HG03064 (cell line): ENCODE data around the gene OR52W1.
A peak's percentile ranks its signal among the peaks of the same experiment; 100 is the strongest.

Source experiments
- ATAC-seq: cut with Tn5 transposase; IDR thresholded peaks from one replicate; pipeline ENCODE4 v1.9.1; 2021; ENCODE audit warnings: low read depth; ENCODE audit not compliant: unreplicated experiment

OR52W1 gene

GRCh38 chr11:6199174-6199810 is at the start of gene OR52W1:
OR52W1 (plus strand) TSS chr11:6199224; CDS start chr11:6199224, 0 bp downstream.
- no peak for ATAC-seq

DNA sequence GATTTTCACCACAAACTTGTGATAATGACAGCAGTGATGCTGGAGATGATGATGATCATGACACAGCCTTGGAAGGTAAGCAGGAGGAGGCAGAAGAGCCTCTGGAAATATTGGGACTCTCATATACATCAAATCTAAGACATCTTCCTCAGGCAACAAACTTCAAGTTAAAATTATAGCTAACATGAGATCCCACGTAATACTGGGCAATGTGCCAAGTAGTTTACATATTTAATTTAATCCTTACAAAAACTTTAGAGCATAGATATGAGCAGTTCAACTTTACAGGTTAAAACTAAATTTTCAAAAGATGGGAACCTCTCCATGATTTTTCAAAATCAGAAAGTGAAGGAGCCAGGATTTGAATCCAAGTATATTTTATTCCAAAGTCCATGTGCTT is 47.9 kb upstream of the OR52W1 start:
- ATAC-seq = no peak

DNA sequence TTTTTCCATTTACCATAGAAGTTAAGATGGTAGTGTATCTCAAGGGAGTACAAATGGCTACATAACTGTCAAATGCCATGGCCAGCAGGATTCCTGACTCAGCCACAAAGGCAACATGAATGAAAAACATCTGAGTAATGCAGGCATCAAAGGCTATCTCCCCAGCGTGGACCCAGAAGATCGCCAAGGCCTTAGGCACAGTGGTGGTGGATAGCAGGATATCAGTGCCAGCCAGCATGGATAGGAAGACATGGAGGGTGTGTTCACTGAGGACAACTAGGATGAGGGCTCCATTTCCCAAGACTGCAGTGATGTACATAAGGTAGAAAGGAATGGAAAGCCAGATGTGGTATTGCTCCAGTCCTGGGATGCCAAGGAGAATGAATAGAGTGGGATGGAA is 46.9 kb upstream of the OR52W1 start:
- ATAC-seq = no peak

- no peak for ATAC-seq
Observed at GRCh38 chr11:6156628-6157359, 42.2 kb upstream of the OR52W1 start.

DNA sequence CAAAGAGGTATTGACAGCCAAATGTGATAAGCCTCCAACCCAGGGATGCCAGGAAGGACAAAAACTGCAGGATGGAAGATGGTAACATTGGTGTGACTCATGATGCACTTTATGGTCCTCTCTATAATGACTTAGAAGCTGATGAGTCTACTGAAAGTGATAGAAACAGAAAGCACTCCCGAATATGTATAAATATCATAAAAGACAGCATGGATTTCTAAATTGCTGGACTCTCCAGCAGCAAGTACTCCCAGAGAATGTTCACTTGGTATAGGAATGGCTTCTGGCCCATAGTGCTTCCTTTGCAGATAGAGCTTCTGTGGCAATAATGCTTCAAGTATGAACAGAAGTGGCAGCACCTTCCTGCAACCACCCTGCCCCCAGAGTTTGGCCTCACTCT is 28.8 kb upstream of the OR52W1 start, which contains the start of gene OR52B2:
Gene OR52B2, minus strand, starts transcription at position 101 of the 400 bp plus-strand sequence. Its CDS starts 0 bp downstream, at position 101.
- no peak for ATAC-seq

DNA sequence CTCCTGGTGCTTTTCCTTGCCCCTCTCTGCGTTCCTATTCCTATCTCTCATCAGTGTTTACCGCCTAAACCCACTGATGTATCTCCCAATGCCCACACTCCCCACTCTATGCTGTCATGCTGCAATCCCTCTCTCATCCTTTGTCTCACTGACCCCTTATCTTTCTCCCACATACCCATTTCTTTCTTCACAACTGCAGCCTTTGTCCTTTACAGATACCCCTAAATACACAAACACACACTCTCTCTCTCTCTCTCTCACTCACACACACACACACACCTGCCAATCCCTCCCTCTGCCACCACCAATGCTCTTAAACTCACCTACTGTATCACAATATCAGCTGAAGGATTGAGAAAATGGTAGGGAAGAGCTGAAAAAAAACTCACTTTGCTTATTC is 23.6 kb upstream of the OR52W1 start:
- no peak for ATAC-seq

GRCh38 chr11:6191742-6192141 is 7.3 kb upstream of the OR52W1 start:
- ATAC-seq = no peak

GRCh38 chr11:6194065-6194581 is 4.9 kb upstream of the OR52W1 start:
- ATAC-seq = no peak

DNA sequence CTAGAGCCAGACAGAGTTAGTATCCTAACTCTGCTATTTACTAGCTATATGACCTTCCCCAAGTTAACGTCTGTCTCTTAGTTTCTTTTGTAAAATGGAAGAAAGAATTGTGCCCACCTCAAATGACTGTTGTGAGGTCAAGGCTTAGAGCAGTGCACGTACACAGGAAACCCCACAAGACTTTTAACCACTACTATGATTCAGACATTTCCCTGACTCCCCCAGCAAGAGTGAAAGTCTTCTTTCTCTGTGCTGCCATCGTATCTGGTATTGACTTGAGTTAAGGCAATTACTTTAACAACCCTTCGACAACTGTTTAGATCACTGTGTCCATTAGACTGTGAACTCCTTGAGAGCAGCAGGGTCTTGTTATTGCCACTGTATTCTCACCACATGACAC is 2.6 kb upstream of the OR52W1 start:
- ATAC-seq = no peak

- ATAC-seq = no peak
Observed at GRCh38 chr11:6197466-6198200, 1.4 kb upstream of the OR52W1 start.

DNA sequence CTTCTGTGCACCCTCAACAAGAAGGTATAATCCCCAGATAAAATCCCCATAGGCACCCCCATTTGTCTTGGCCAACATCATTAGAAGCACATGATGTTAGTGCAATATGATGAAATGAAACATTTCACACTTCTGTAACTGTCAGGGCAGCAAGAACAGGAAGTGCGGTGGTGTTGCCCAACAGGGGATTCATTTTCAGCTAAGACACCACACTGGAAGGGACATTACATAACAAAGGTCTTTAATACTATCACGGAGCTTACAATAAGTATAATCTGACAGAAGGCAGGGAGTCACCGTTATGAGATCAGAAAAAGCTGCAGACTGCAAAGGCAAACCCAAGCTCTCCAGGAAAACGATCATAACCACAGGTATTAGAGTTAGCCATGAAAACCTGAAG is 2.0 kb downstream of the OR52W1 start:
- ATAC-seq = no peak

- ATAC-seq = no peak
Observed at GRCh38 chr11:6201481-6201880, 2.5 kb downstream of the OR52W1 start.

DNA sequence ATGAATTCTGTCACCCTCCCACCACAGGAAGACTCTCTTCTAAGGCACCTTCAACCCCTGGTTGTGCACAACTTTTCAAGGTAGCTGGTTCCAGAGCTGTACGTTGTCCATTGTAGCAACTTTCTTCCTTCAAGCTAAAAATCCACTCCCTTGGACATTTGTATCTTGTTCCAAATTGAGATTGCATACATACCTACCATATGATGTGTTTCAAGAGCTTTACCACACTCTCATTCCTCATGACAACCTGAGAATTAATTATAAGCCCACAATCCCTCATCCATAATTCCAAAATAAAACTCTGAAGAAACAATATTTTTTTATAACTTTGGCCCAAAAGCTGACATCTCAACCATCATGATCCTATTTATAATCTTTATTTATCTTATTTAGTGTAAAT is 3.0 kb downstream of the OR52W1 start:
- no peak for ATAC-seq

DNA sequence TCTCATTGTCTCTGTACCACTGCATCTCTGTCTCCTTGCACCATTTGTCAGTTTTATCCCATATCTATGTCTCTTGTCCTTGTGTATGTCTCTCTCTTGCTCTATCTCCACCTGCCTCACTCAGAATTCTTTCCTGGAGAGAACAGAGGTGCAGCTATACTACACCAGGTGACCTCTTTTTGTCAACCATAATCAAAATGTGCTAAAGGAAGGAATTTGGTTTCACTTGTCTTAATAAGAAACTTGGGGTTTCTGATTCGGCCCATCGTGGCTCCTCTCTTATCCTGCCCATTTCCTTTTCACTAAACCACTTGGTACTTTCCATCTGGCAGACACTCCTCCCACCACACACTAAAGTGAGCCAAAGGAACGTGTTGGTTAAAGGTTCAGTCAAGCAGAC is 4.3 kb downstream of the OR52W1 start:
- ATAC-seq = peak; percentile 77

GRCh38 chr11:6204706-6205105 is 5.7 kb downstream of the OR52W1 start:
- no peak for ATAC-seq

DNA sequence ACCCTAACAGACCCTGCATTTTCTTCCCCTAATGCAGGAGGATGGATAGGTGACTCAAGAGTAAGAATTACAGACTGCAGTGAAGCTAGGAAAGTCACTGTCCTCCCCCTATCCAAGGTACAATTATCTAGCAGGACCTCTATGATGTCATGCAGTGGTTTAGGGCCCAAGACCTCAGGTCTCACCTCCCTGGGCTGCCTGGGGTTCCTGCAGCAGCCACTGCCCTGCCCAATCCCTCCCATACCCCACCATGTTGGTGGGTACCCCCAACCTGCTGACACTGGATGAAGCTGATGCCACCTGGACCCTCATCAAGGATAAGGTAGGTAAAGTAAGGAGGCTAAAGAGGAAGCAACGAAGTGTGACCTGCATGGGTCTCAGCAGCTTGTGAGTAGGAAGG is 6.3 kb downstream of the OR52W1 start, which contains the start of gene C11orf42:
Gene C11orf42, plus strand, starts transcription at position 192 of the 400 bp plus-strand sequence. Its CDS starts 59 bp downstream, at position 251.
- no peak for ATAC-seq

DNA sequence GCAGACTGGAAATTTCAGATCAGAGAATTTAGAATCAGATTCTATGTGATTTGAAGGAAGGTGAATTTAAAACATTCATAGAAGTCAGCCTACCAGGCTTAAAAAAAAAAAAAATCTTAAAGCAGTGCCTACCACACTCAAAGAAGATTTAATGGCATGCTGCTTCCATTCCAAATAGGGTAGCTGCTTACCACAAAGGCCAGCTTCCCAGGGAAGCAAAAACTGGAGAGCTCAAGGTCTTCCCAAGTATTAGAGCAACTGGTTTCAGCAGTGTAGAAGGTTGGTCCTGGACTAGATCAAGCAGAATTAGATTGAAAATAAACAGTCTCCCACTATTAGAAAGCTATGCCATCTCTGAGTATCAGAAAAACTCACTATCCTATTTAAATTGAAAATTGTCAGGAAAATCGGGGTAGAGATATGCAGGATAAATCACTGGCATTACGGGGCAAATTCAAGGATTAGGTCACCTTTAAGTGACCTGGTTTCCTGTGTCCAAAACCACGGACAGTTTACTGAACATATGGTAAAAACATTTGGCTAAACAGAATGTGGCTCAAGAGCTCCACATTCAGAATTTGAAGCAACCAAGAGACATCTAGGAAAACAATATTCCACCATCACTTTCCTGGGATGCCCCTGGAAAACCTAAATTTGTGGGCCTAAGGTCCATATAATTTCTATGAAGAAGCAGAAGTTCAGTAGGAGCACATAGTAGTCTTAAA is 7.6 kb downstream of the OR52W1 start:
- no peak for ATAC-seq

- ATAC-seq = no peak
Observed at GRCh38 chr11:6209801-6210200, 10.8 kb downstream of the OR52W1 start.

GRCh38 chr11:6210274-6210955 is 11.4 kb downstream of the OR52W1 start:
- no peak for ATAC-seq

- no peak for ATAC-seq
Observed at GRCh38 chr11:6214530-6214929, 15.5 kb downstream of the OR52W1 start.
